Heart left ventricle (tissue), 16 donors: Measurements from ENCODE around the gene NRCAM. TPM values are rescaled to one million over a fixed set of nuclear protein-coding genes. Genes with fewer than 3 reads are reported as not detected.

Experiments used
- ATAC-seq, 4 donors: fragments of 200-7000 bp; cut with Tn5 transposase; one replicate each; pipeline ENCODE4 v1.9.1; 2020 to 2022; ENCODE audit warnings: moderate library complexity in 4 of 4, mild to moderate bottlenecking in 3 of 4, moderate number of reproducible peaks in 1 of 4
- DNase-seq, 5 donors: peaks; one replicate each; pipeline ENCODE4 v3.0.0-alpha.2; 2020
- H3K27ac ChIP-seq, 12 donors: fragments of 200-600 bp; sonication (generic) in 4 of 12; one replicate each; pipeline versions ENCODE4 v1.5.0 to v1.8.0; 2016 to 2022; ENCODE audit warnings: mild to moderate bottlenecking in 2 of 12
- H3K27me3 ChIP-seq, 9 donors: fragments of 200-600 bp; sonication (generic) in 2 of 9; one replicate each; pipeline versions ENCODE4 v1.5.1 to v1.8.0; 2016 to 2022; ENCODE audit warnings: mild to moderate bottlenecking in 3 of 9
- H3K36me3 ChIP-seq, 9 donors: fragments of 200-600 bp; sonication (generic) in 2 of 9; one replicate each; pipeline versions ENCODE4 v1.5.0 to v1.8.0; 2018 to 2022; ENCODE audit warnings: mild to moderate bottlenecking in 2 of 9
- H3K4me1 ChIP-seq, 12 donors: fragments of 200-600 bp; sonication (generic) in 4 of 12; one replicate each; pipeline versions ENCODE4 v1.5.0 to v1.8.0; 2016 to 2022; ENCODE audit warnings: mild to moderate bottlenecking in 3 of 12
- H3K4me3 ChIP-seq, 12 donors: fragments of 200-600 bp; sonication (generic) in 4 of 12; one replicate each; pipeline versions ENCODE4 v1.5.0 to v1.8.0; 2017 to 2022; ENCODE audit warnings: mild to moderate bottlenecking in 9 of 12, moderate library complexity in 4 of 12
- H3K9me3 ChIP-seq, 12 donors: fragments of 200-600 bp; sonication (generic) in 4 of 12; one replicate each; pipeline versions ENCODE4 v1.5.0 to v1.8.0; 2016 to 2022; ENCODE audit warnings: mild to moderate bottlenecking in 1 of 12
- POLR2A ChIP-seq, 2 donors: fragments of 450-650 bp; IDR thresholded peaks; one replicate each; pipeline ENCODE4 v1.6.1; 2017; ENCODE audit warnings: antibody characterized with exemption in 2 of 2, mild to moderate bottlenecking in 2 of 2, moderate library complexity in 2 of 2
- WGBS, 4 donors: extraction: QIAGEN DNeasy Blood & Tissue Kit in 2 of 4; methylation state at CpG; one replicate each; pipeline versions ENCODE4 v1.1.5 to v1.1.7; 2013 to 2018; 5-methylcytosine and 5-hydroxymethylcytosine counted together
- intact Hi-C, 10 donors: fragments of 100-400 bp; cut with DNase I; formaldehyde crosslinking; loops; one replicate each; pipeline versions ENCODE4 v1.11.1 to v1.14.2; 2022
- polyA plus RNA-seq, 2 donors: library from polyadenylated mRNA; stranded (reverse); fragments of 200-250 nt; gene quantifications; one replicate each; pipeline ENCODE4 v1.2.3, GENCODE V29; 2013
- total RNA-seq, 9 donors: library from RNA; depleted of rRNA in 2 of 9; stranded (reverse); fragments of >200 nt in 2 of 9; fragmentation: NEBNext Ultra II Directional in 3 of 9; extraction: Animal tissue kit (Norgen Biotek cat#: 25700) in 3 of 9; gene quantifications; one replicate each; pipeline versions ENCODE4 v1.1.0 to v1.2.4, GENCODE V29; 2016 to 2023
- TF ChIP-seq, protein P1 (sequence below), 12 donors: fragments of 200-600 bp; sonication (generic) in 4 of 12; IDR thresholded peaks; one replicate each; pipeline versions ENCODE4 v1.5.0 to v1.8.0; 2018 to 2022; ENCODE audit warnings: antibody characterized with exemption in 12 of 12, mild to moderate bottlenecking in 5 of 12
- donor health status: ischemic (EF 13 %, LVEDD 7.1; RV severe dilation, severe dysfunction).
- donor health status: healthy with polysubstance abuse.
- donor health status: DM: no; HTN: yes; CAD: no.
- donor health status: DM: no; HTN: no; CAD: no.
- donor health status: ischemic (EF 25% LVEDD 6.9; RV normal size, moderate dysfunction).
- donor health status: ischemic (EF 25% LVEDD 5.7; RV mildly dilated, moderate dysfunction).
- donor health status: healthy.
- donor health status: DM: yes; HTN: yes; CAD: no.
- donor health status: ischemic (EF 35%, LVEDD 5.7; RV mildly dilated, moderate dysfunction).
- donor health status: nonischemic (EF 11% LVEDD 7.7; RV severe dilation, severe dysfunction).
- donor health status: DM: yes; HTN: yes; CAD: no.
- donor health status: PGD.
- donor health status: ischemic (EF 29% LVEDD 5.4; RV normal size, mild dysfunction).
- donor health status: nonischemic (EF 23%, LVEDD 6.1; RV moderate dilation, normal function).

The NRCAM gene
- total and polyA plus RNA-seq, 11 donors: 0.07 to 2.5 (median 0.36) TPM

DNA sequence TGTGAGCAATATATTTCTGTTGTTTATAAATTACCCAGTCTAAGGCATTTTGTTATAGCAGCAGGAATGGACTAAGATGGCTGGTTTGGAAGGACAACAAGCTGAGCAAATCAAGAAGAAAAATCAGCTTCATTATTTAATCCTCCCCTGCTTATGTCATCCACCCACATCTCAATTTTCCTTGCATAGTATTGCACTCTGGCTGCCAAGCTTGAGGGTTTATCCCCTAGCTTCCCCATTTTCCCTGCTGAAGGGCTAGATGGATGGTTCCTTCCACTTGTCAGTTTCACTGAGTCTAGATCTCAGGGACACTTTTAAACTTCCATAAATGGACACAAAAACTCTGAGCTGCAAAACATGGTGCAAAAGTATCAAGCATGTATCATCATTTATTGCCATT is 250.9 kb downstream of the NRCAM start:
- Histone ChIP-seq H3K4me1 (no peaks in the 10 kb centered on the region), H3K36me3 (no peaks in the 10 kb centered on the region), H3K27me3 (peaks cover 0 to 12% (median 0%) of the 10 kb centered on the region in 9 donors), H3K4me3 (no peak overlapping the region), H3K9me3 (peaks cover 0 to 2% (median 0%) of the 10 kb centered on the region in 12 donors), H3K27ac (no peak overlapping the region)
- DNase-seq: no peak
- no peak for ATAC-seq
- intact Hi-C loops: no loop called here
- TF ChIP-seq POLR2A (IDR thresholded peaks at IDR 0.05): no peak
- TF ChIP-seq, protein P1, sequence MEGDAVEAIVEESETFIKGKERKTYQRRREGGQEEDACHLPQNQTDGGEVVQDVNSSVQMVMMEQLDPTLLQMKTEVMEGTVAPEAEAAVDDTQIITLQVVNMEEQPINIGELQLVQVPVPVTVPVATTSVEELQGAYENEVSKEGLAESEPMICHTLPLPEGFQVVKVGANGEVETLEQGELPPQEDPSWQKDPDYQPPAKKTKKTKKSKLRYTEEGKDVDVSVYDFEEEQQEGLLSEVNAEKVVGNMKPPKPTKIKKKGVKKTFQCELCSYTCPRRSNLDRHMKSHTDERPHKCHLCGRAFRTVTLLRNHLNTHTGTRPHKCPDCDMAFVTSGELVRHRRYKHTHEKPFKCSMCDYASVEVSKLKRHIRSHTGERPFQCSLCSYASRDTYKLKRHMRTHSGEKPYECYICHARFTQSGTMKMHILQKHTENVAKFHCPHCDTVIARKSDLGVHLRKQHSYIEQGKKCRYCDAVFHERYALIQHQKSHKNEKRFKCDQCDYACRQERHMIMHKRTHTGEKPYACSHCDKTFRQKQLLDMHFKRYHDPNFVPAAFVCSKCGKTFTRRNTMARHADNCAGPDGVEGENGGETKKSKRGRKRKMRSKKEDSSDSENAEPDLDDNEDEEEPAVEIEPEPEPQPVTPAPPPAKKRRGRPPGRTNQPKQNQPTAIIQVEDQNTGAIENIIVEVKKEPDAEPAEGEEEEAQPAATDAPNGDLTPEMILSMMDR (IDR thresholded peaks at IDR 0.05): no peak

DNA sequence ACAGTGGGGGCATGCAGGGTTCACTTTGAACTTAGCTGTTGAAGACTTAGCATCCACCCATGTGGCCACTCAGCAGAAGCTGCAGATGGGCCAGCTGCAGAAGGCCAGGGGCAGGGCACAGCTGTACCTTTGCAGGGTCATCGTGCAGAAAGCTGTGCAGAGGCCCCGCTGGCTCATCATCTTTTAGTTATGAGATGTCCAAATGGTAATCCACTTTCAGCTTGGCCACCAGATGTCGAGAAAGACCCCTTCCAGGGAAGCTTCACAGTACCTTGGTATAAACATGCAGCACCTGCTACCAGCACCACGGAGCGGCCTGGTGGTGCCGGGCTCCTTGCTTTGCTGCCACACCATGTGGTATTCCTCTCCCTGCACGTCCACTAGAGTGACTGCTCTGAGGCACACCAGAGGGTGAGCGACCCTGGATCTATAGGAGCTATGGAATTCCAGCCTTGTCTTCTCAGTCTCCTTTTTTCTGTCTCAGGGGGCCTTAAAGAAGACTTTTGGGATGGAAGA is 251.9 kb downstream of the NRCAM start:
- no peak for ATAC-seq
- Histone ChIP-seq H3K9me3 (no peaks in the 10 kb centered on the region), H3K4me3 (no peak overlapping the region), H3K4me1 (no peaks in the 10 kb centered on the region), H3K27me3 (peaks cover 0 to 12% (median 0%) of the 10 kb centered on the region in 9 donors), H3K27ac (no peak overlapping the region), H3K36me3 (no peaks in the 10 kb centered on the region)
- TF ChIP-seq, protein P1 (IDR thresholded peaks at IDR 0.05): no peak
- no peak for TF ChIP-seq POLR2A (IDR thresholded peaks at IDR 0.05)
- 89 to 92% (median 90%) methylated on average over 8 of the region's 8 CpGs for WGBS, 4 donors
- intact Hi-C loops: no loop called here
- DNase-seq: no peak

DNA sequence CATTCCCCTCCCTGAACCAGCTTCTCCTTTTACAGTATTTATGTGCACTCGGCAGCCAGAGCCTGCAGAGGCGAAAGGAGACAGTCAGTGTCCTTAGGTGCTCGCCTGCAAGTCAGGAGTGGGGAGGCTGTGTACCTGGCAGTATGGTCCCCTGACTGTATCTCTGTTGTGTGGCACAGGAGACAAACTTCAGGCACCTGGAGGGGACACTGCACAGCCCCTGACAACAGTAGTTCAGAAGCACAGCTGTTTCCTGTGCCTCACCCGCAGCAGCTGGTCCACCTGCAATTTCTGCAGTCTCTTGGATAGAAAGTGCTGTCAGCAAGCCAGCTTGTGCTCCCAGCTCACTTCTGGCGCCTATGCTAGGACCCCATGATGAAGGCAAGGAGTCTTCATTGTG is 252.7 kb downstream of the NRCAM start:
- Histone ChIP-seq H3K4me1 (no peaks in the 10 kb centered on the region), H3K9me3 (no peaks in the 10 kb centered on the region), H3K27ac (no peak overlapping the region), H3K36me3 (no peaks in the 10 kb centered on the region), H3K4me3 (no peak overlapping the region), H3K27me3 (peaks cover 0 to 12% (median 0%) of the 10 kb centered on the region in 9 donors)
- DNase-seq: no peak
- no peak for TF ChIP-seq POLR2A (IDR thresholded peaks at IDR 0.05)
- TF ChIP-seq, protein P1 (IDR thresholded peaks at IDR 0.05): no peak
- intact Hi-C loops: no loop called here
- no peak for ATAC-seq
- WGBS, 4 donors: 56 to 62% (median 59%) methylated on average over 4 to 5 of the region's 5 CpGs

DNA sequence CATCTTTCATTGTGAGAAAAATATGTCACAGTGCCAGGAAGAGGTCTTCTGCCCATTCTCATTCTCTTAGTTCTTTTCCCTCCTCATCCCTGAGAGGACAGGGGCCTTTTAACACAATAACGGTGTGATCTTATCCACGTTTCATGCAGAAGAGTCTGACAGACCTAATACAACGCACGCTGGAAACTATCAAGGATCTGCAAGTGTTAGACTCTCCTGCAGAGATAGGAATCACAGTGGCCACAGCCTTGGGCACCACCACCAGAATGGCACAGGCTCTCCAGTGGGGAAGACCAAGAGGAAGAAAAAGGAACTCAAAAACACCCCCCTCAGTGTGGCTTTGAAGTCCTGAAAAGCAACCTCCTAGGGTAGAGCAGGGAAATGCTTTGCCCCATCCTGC is 253.5 kb downstream of the NRCAM start:
- 19 to 28% (median 25%) methylated on average over 4 of the region's 4 CpGs for WGBS, 4 donors
- H3K27ac ChIP-seq: no peak overlapping the region
- TF ChIP-seq, protein P1 (IDR thresholded peaks at IDR 0.05): no peak
- no peak for TF ChIP-seq POLR2A (IDR thresholded peaks at IDR 0.05)
- ATAC-seq (no peak), DNase-seq (no peak)
- no peak overlapping the region for H3K4me3 ChIP-seq
- H3K36me3 ChIP-seq: no peaks in the 10 kb centered on the region
- peaks cover 0 to 12% (median 0%) of the 10 kb centered on the region in 9 donors for H3K27me3 ChIP-seq
- intact Hi-C loops: no loop called here
- H3K9me3 ChIP-seq: no peaks in the 10 kb centered on the region
- no peaks in the 10 kb centered on the region for H3K4me1 ChIP-seq
